H1 (cell line): ENCODE data around the gene TSTD2. TPM values are rescaled to one million over a fixed set of nuclear protein-coding genes. Genes with fewer than 3 reads are reported as not detected.

ENCODE experiments used
- CTCF ChIA-PET: fragments of 300-600 bp; sonication (Branson Sonifier 250); formaldehyde crosslinking; loops from one replicate; lab custom pipeline; 2021; ENCODE audit not compliant: partially characterized antibody; lab: Charles Lee
- POLR2A ChIA-PET: fragments of 300-600 bp; sonication (Branson Sonifier 250); formaldehyde crosslinking; loops from one replicate; lab custom pipeline; 2021; ENCODE audit warnings: inconsistent platforms; ENCODE audit not compliant: partially characterized antibody; lab: Charles Lee
- DNase-seq, 2 experiments: peaks; one replicate each; pipeline versions ENCODE4 v3.0.0 to v3.0.0-alpha.2; 2010 to 2022; ENCODE audit warnings: low spot score in 2 of 2, low read depth in 1 of 2, mixed read lengths in 1 of 2
- FAIRE-seq: peaks from 2 replicates; lab custom pipeline; 2011; peaks lifted over from hg19 to GRCh38; lab: Jason Lieb, UNC
- H2AFZ ChIP-seq: 2 replicates; pipeline ENCODE4 v1.8.1; 2012; ENCODE audit warnings: low read length, inconsistent platforms
- H2AK5ac ChIP-seq: 2 replicates; pipeline ENCODE4 v1.6.1; 2013; ENCODE audit warnings: low read depth, low read length
- H2BK120ac ChIP-seq: replicated peaks from 2 replicates; pipeline ENCODE3; 2013; ENCODE audit warnings: low read depth, low read length, inconsistent platforms
- H2BK12ac ChIP-seq: 2 replicates; pipeline ENCODE4 v1.6.1; 2013; ENCODE audit warnings: low read depth, low read length
- H2BK15ac ChIP-seq: 2 replicates; pipeline ENCODE4 v1.6.1; 2013; ENCODE audit warnings: low read length
- H2BK20ac ChIP-seq: 2 replicates; pipeline ENCODE4 v1.6.1; 2013; ENCODE audit warnings: low read length
- H2BK5ac ChIP-seq: 2 replicates; pipeline ENCODE4 v1.6.1; 2013; ENCODE audit warnings: low read depth, low read length
- H3K14ac ChIP-seq: 2 replicates; pipeline ENCODE4 v1.6.1; 2013; ENCODE audit warnings: inconsistent platforms; ENCODE audit not compliant: insufficient read length
- H3K18ac ChIP-seq: 2 replicates; pipeline ENCODE4 v1.6.1; 2013; ENCODE audit warnings: low read length; ENCODE audit errors: extremely low read depth
- H3K23ac ChIP-seq: 2 replicates; pipeline ENCODE4 v1.6.1; 2013; ENCODE audit warnings: inconsistent platforms; ENCODE audit not compliant: insufficient read length
- H3K23me2 ChIP-seq: 2 replicates; pipeline ENCODE4 v1.6.1; 2013; ENCODE audit warnings: low read depth, low read length
- H3K27ac ChIP-seq: 2 replicates; pipeline ENCODE4 v1.6.1; 2011; ENCODE audit warnings: low read depth, low read length, inconsistent platforms
- H3K27me3 ChIP-seq, 4 experiments: replicated peaks in 1 of 4; 1 replicate in 1 of 4; 2 replicates in 3 of 4; pipeline versions ENCODE4 v1.6.1 to v1.8.1; 2011 to 2013; ENCODE audit warnings: low read length in 3 of 4, mild to moderate bottlenecking in 3 of 4, inconsistent platforms in 2 of 4, mixed read lengths in 2 of 4, moderate library complexity in 1 of 4; ENCODE audit not compliant: control insufficient read depth in 3 of 4, insufficient read depth in 3 of 4; ENCODE audit errors: extremely low read depth in 1 of 4
- H3K36me3 ChIP-seq, 4 experiments: 2 replicates each; pipeline versions ENCODE4 v1.6.1 to v1.8.1; 2011 to 2013; ENCODE audit warnings: mild to moderate bottlenecking in 4 of 4, low read length in 3 of 4, moderate library complexity in 2 of 4, control low read depth in 1 of 4, inconsistent platforms in 1 of 4; ENCODE audit not compliant: insufficient read depth in 4 of 4, control insufficient read depth in 2 of 4
- H3K4ac ChIP-seq: replicated peaks from 2 replicates; pipeline ENCODE3; 2013; ENCODE audit warnings: low read length, low read depth, mixed read lengths, inconsistent platforms; ENCODE audit not compliant: insufficient read length
- H3K4me1 ChIP-seq, 4 experiments: replicated peaks in 1 of 4; 1 replicate in 1 of 4; 2 replicates in 3 of 4; pipeline versions ENCODE4 v1.6.1 to v1.8.1; 2011 to 2013; ENCODE audit warnings: low read length in 3 of 4, inconsistent platforms in 2 of 4, mixed read lengths in 1 of 4; ENCODE audit not compliant: insufficient read depth in 4 of 4, control insufficient read depth in 3 of 4
- H3K4me2 ChIP-seq, 2 experiments: 2 replicates each; pipeline versions ENCODE4 v1.6.1 to v1.8.1; 2011 to 2013; ENCODE audit warnings: low read depth in 2 of 2, low read length in 2 of 2, control low read depth in 1 of 2, inconsistent platforms in 1 of 2, mild to moderate bottlenecking in 1 of 2; ENCODE audit not compliant: insufficient read depth in 1 of 2
- H3K4me3 ChIP-seq, 4 experiments: fragments of 200-600, 300-600 bp in 1 of 4; sonication (generic), shearing (Covaris generic), sonication (Bioruptor Twin) in 1 of 4; 2 replicates each; pipeline versions ENCODE4 v1.5.1 to v1.8.1; 2011 to 2016; ENCODE audit warnings: low read length in 4 of 4, low read depth in 3 of 4, control low read depth in 2 of 4, inconsistent platforms in 2 of 4, mild to moderate bottlenecking in 2 of 4, mixed read lengths in 1 of 4, moderate library complexity in 1 of 4; ENCODE audit not compliant: insufficient read depth in 2 of 4; ENCODE audit errors: extremely low read depth in 1 of 4
- H3K56ac ChIP-seq: replicated peaks from 2 replicates; pipeline ENCODE3; 2013; ENCODE audit warnings: low read depth, mild to moderate bottlenecking, mixed read lengths, low read length, inconsistent platforms; ENCODE audit not compliant: insufficient read length
- H3K79me1 ChIP-seq: 2 replicates; pipeline ENCODE4 v1.6.1; 2013; ENCODE audit warnings: low read depth, low read length, control low read depth
- H3K79me2 ChIP-seq, 2 experiments: 2 replicates each; pipeline versions ENCODE4 v1.6.1 to v1.8.1; 2012 to 2013; ENCODE audit warnings: low read length in 2 of 2, mild to moderate bottlenecking in 2 of 2, inconsistent platforms in 1 of 2; ENCODE audit not compliant: insufficient read depth in 2 of 2, control insufficient read depth in 1 of 2
- H3K9ac ChIP-seq, 4 experiments: replicated peaks in 1 of 4; 1 replicate in 1 of 4; 2 replicates in 3 of 4; pipeline versions ENCODE4 v1.6.1 to v1.8.1; 2011 to 2013; ENCODE audit warnings: low read depth in 3 of 4, low read length in 3 of 4, control low read depth in 2 of 4, mild to moderate bottlenecking in 2 of 4, moderate library complexity in 2 of 4, inconsistent platforms in 1 of 4; ENCODE audit errors: extremely low read depth in 1 of 4
- H3K9me3 ChIP-seq, 2 experiments: 2 replicates each; pipeline versions ENCODE4 v1.6.1 to v1.8.1; 2012 to 2013; ENCODE audit warnings: mild to moderate bottlenecking in 2 of 2, moderate library complexity in 2 of 2, control low read depth in 1 of 2, inconsistent platforms in 1 of 2, low read depth in 1 of 2, low read length in 1 of 2, mixed read lengths in 1 of 2; ENCODE audit not compliant: insufficient read depth in 2 of 2
- H4K20me1 ChIP-seq, 2 experiments: replicated peaks in 1 of 2; 2 replicates each; pipeline versions ENCODE3 to v1.8.1; 2011 to 2013; ENCODE audit warnings: inconsistent platforms in 2 of 2, low read length in 2 of 2, mild to moderate bottlenecking in 1 of 2; ENCODE audit not compliant: insufficient read depth in 2 of 2, control insufficient read depth in 1 of 2
- H4K5ac ChIP-seq: 2 replicates; pipeline ENCODE4 v1.6.1; 2013; ENCODE audit warnings: low read length, low read depth, mixed read lengths, inconsistent platforms; ENCODE audit not compliant: insufficient read length
- H4K8ac ChIP-seq: 2 replicates; pipeline ENCODE4 v1.8.0; 2013; ENCODE audit warnings: mild to moderate bottlenecking, moderate library complexity, low read length, inconsistent platforms; ENCODE audit not compliant: insufficient read depth; ENCODE audit errors: extremely low read depth
- H4K91ac ChIP-seq: replicated peaks from 2 replicates; pipeline ENCODE3; 2013; ENCODE audit warnings: low read length, mixed read lengths, inconsistent platforms; ENCODE audit not compliant: insufficient read length
- BACH1 ChIP-seq: IDR thresholded peaks from 2 replicates; pipeline ENCODE4 v1.6.1; 2012; ENCODE audit warnings: low read length, improper control_type of control experiment
- BRCA1 ChIP-seq: IDR thresholded peaks from 2 replicates; pipeline ENCODE4 v1.6.1; 2012; ENCODE audit warnings: low read depth, low read length, improper control_type of control experiment
- CEBPB ChIP-seq: IDR thresholded peaks from 2 replicates; pipeline ENCODE4 v1.6.1; 2012; ENCODE audit warnings: low read depth, low read length
- CREB1 ChIP-seq: IDR thresholded peaks from 2 replicates; pipeline ENCODE4 v1.6.1; 2012; ENCODE audit warnings: inconsistent platforms
- GABPA ChIP-seq: IDR thresholded peaks from 2 replicates; pipeline ENCODE4 v1.6.1; 2011; ENCODE audit warnings: mild to moderate bottlenecking, low read length, moderate library complexity, borderline replicate concordance; ENCODE audit not compliant: insufficient read depth
- KDM4A ChIP-seq: IDR thresholded peaks from one replicate; pipeline ENCODE4 v1.7.1; 2012; ENCODE audit warnings: low read depth, mild to moderate bottlenecking, moderate library complexity, low read length, inconsistent platforms; ENCODE audit not compliant: severe bottlenecking
- KDM5A ChIP-seq: fragments of 200-600 bp; IDR thresholded peaks from 2 replicates; pipeline ENCODE4 v1.7.1; 2012; ENCODE audit warnings: mild to moderate bottlenecking, low read length, inconsistent platforms, mixed read lengths
- RFX5 ChIP-seq: IDR thresholded peaks from 2 replicates; pipeline ENCODE4 v1.6.1; 2011; ENCODE audit warnings: low read depth, low read length, improper control_type of control experiment, borderline replicate concordance
- SIN3A ChIP-seq, 2 experiments: IDR thresholded peaks in 1 of 2; conservative IDR thresholded peaks in 1 of 2; 2 replicates each; pipeline ENCODE4 v1.6.1; 2011 to 2012; ENCODE audit warnings: low read length in 2 of 2, improper control_type of control experiment in 1 of 2, low read depth in 1 of 2, mild to moderate bottlenecking in 1 of 2
- SP1 ChIP-seq: IDR thresholded peaks from 2 replicates; pipeline ENCODE4 v1.6.1; 2011; ENCODE audit warnings: low read depth, low read length
- USF2 ChIP-seq: IDR thresholded peaks from 2 replicates; pipeline ENCODE4 v1.6.1; 2011; ENCODE audit warnings: low read length, improper control_type of control experiment
- YY1 ChIP-seq: IDR thresholded peaks from 2 replicates; pipeline ENCODE4 v1.6.1; 2011; ENCODE audit warnings: low read depth, mild to moderate bottlenecking, low read length
- ZNF274 ChIP-seq: IDR thresholded peaks from 2 replicates; pipeline ENCODE4 v1.7.0; 2012; ENCODE audit warnings: low read length, borderline replicate concordance; ENCODE audit errors: extremely low read depth
- WGBS, 2 experiments: shearing (Covaris generic) in 1 of 2; methylation state at CpG; one replicate each; pipeline versions ENCODE4 v1.1.6 to v1.1.7; 2013 to 2015; ENCODE audit warnings: low lambda C conversion rate in 2 of 2, mixed read lengths in 2 of 2, inconsistent platforms in 1 of 2, low coverage in 1 of 2, missing lambda C conversion rate in 1 of 2; ENCODE audit not compliant: insufficient replicate concordance in 2 of 2, insufficient coverage in 1 of 2, insufficient read length in 1 of 2; ENCODE audit errors: extremely low coverage in 1 of 2, missing lambda C conversion rate in 1 of 2; 5-methylcytosine and 5-hydroxymethylcytosine counted together
- polyA plus RNA-seq, 7 experiments: library from polyadenylated mRNA; depleted of rRNA in 3 of 7; stranded (reverse) in 5 of 7; unstranded in 2 of 7; fragments of >200 nt in 5 of 7; fragments of 200-250 nt in 2 of 7; gene quantifications; 1 replicate in 5 of 7; 2 replicates in 1 of 7; 4 replicates in 1 of 7; pipeline versions ENCODE4 v1.2.1 to v1.2.3, GENCODE V29; 2011 to 2013; ENCODE audit warnings: missing spikeins in 2 of 7, mixed read lengths in 2 of 7
- total RNA-seq: library from RNA; stranded (reverse); fragmentation: NEBNext Ultra II Directional; extraction: Animal tissue kit (Norgen Biotek cat#: 25700); gene quantifications from 2 replicates; pipeline ENCODE4 v1.2.1, GENCODE V29; 2021

The TSTD2 gene
- total and polyA plus RNA-seq, 2 of the 8 experiments (the other 6 are each of a cell fraction or from before 2014, with no cell fraction given): 16.1 to 17.5 TPM

- no peak overlapping the region for H2BK20ac ChIP-seq
- TF ChIP-seq YY1: no peak
- TF ChIP-seq GABPA: no peak
- no peak for TF ChIP-seq KDM4A
- no peak for TF ChIP-seq RFX5
- TF ChIP-seq KDM5A: no peak
- TF ChIP-seq SP1: no peak
- TF ChIP-seq USF2: no peak
- TF ChIP-seq SIN3A (conservative IDR thresholded peaks at IDR 0.05 in 1 of 2, IDR thresholded peaks at IDR 0.05 in 1 of 2; ENCODE audit: low read depth in 1 of 2, low read length in 2 of 2): no peak
- TF ChIP-seq ZNF274: no peak
- TF ChIP-seq CREB1: no peak
- TF ChIP-seq CEBPB: no peak
- no peak for TF ChIP-seq BACH1
- no peak for TF ChIP-seq BRCA1
- ChIA-PET CTCF (interaction anchor here (1.1 to 3.5 kb wide), 4 partner anchors 11 to 111 kb away, joined by 3 to 21 read pairs (median 6); no protein-coding TSS in a partner anchor), POLR2A (interaction anchor here (1.0 kb wide), 1 partner anchor 18 kb away, joined by 3 read pairs; no protein-coding TSS in a partner anchor)
- WGBS, 2 experiments: 70% methylated on average over 2 of the region's 2 CpGs; no CpG with 5 or more reads in 1 of the 2 experiments
- no peak overlapping the region for H2AFZ ChIP-seq
- no peak overlapping the region for H3K4ac ChIP-seq
- H3K14ac ChIP-seq: no peak overlapping the region
- H2BK15ac ChIP-seq: no peak overlapping the region
- no peak overlapping the region for H4K8ac ChIP-seq
- H3K36me3 ChIP-seq: no peaks in the 10 kb centered on the region
- H4K91ac ChIP-seq: no peak overlapping the region
- H2BK5ac ChIP-seq: no peak overlapping the region
- H3K79me1 ChIP-seq: no peaks in the 10 kb centered on the region
- H3K4me2 ChIP-seq: no peak overlapping the region
- no peaks in the 10 kb centered on the region for H3K9me3 ChIP-seq
- no peaks in the 10 kb centered on the region for H3K27me3 ChIP-seq
- H3K79me2 ChIP-seq: no peaks in the 10 kb centered on the region
- H2AK5ac ChIP-seq: no peak overlapping the region
- DNase-seq (no peak), FAIRE-seq (no peak)
- H2BK120ac ChIP-seq: no peak overlapping the region
- H3K56ac ChIP-seq: no peak overlapping the region
- no peaks in the 10 kb centered on the region for H3K4me1 ChIP-seq
- no peak overlapping the region for H4K5ac ChIP-seq
- no peaks in the 10 kb centered on the region for H3K23me2 ChIP-seq
- H3K23ac ChIP-seq: no peak overlapping the region
- H3K4me3 ChIP-seq: no peak overlapping the region
- H3K27ac ChIP-seq: no peak overlapping the region
- H4K20me1 ChIP-seq: no peaks in the 10 kb centered on the region
- no peak overlapping the region for H3K9ac ChIP-seq
- no peak overlapping the region for H3K18ac ChIP-seq
- H2BK12ac ChIP-seq: no peak overlapping the region
Observed at GRCh38 chr9:97579914-97580313, 53.3 kb downstream of the TSTD2 start.
